Superior temporal gyrus (tissue), 1 donor: ENCODE data around the gene ASTL.

ENCODE experiments used
- DNase-seq: peaks from one replicate; pipeline ENCODE4 v3.0.0-alpha.2; 2016; ENCODE audit errors: extremely low spot score

ASTL gene

GRCh38 chr2:96130483-96130882, 7.8 kb downstream of the ASTL start:
- no peak for DNase-seq

- DNase-seq, result no peak
These were observed 8.7 kb downstream of the ASTL start for GRCh38 chr2:96129528-96130120.

GRCh38 chr2:96128456-96128855, 9.8 kb downstream of the ASTL start:
- no peak for DNase-seq

- DNase-seq, result no peak
These were observed 13.7 kb downstream of the ASTL start for GRCh38 chr2:96124406-96125265.

GRCh38 chr2:96123936-96124335, 14.4 kb downstream of the ASTL start:
- DNase-seq, result no peak

- no peak for DNase-seq
These were observed 15.0 kb downstream of the ASTL start for GRCh38 chr2:96123290-96123689.

GRCh38 chr2:96122391-96122790, 15.9 kb downstream of the ASTL start:
- DNase-seq, result no peak

- DNase-seq, result no peak
These were observed 16.9 kb downstream of the ASTL start for GRCh38 chr2:96121414-96121813.

- no peak for DNase-seq
These were observed 17.3 kb downstream of the ASTL start for GRCh38 chr2:96120991-96121390.

- DNase-seq, result no peak
These were observed 18.1 kb downstream of the ASTL start for GRCh38 chr2:96120091-96120720.

- DNase-seq, result no peak
These were observed 18.9 kb downstream of the ASTL start for GRCh38 chr2:96119389-96119751.

GRCh38 chr2:96118698-96119388, 19.5 kb downstream of the ASTL start:
- no peak for DNase-seq

- no peak for DNase-seq
These were observed 20.4 kb downstream of the ASTL start for GRCh38 chr2:96117701-96118588.

- peak; percentile 54 for DNase-seq
These were observed 21.3 kb downstream of the ASTL start for GRCh38 chr2:96116879-96117533.

GRCh38 chr2:96116424-96116878, 21.9 kb downstream of the ASTL start, which contains the start of gene ADRA2B:
ADRA2B (minus strand) TSS chr2:96116571; CDS start chr2:96116149, 422 bp downstream.
- DNase-seq, result no peak

- no peak for DNase-seq
These were observed 22.5 kb downstream of the ASTL start for GRCh38 chr2:96115631-96116423.

- DNase-seq, result no peak
These were observed 23.3 kb downstream of the ASTL start for GRCh38 chr2:96114903-96115581.

- DNase-seq, result no peak
These were observed 23.8 kb downstream of the ASTL start for GRCh38 chr2:96114546-96114902.

- no peak for DNase-seq
These were observed 24.4 kb downstream of the ASTL start for GRCh38 chr2:96113951-96114350.
